Choroid plexus epithelial cell (primary cell): ENCODE results near the gene SETX.
"Not testable (repeated sequence)": the region's sequence is repeated elsewhere in the genome, so short reads cannot be mapped to it uniquely, and the experiment has no call there.

ENCODE experiments used
- DNase-seq: peaks from one replicate; pipeline ENCODE4 v3.0.0-alpha.2; 2010; ENCODE audit warnings: low read depth
- H3K4me3 ChIP-seq: 2 replicates; pipeline ENCODE4 v1.5.1; 2011; ENCODE audit warnings: low read depth, mild to moderate bottlenecking, control low read depth, low read length, moderate library complexity
- CTCF ChIP-seq: conservative IDR thresholded peaks from 2 replicates; pipeline ENCODE4 v1.5.1; 2011; ENCODE audit warnings: low read depth, mild to moderate bottlenecking, control low read depth, inconsistent platforms, low read length, moderate library complexity

SETX gene

GRCh38 chr9:132384376-132384775 is 29.6 kb upstream of the SETX start:
- DNase-seq, result no peak
- no peak overlapping the region for H3K4me3 ChIP-seq
- no peak for TF ChIP-seq CTCF

GRCh38 chr9:132383462-132383883 is 28.7 kb upstream of the SETX start:
- no peak for TF ChIP-seq CTCF
- no peak for DNase-seq
- H3K4me3 ChIP-seq, result no peak overlapping the region

GRCh38 chr9:132381966-132382541 is 27.3 kb upstream of the SETX start:
- no peak for DNase-seq
- no peak for TF ChIP-seq CTCF
- no peak overlapping the region for H3K4me3 ChIP-seq

- not testable (repeated sequence) for DNase-seq, H3K4me3 ChIP-seq
Observed at GRCh38 chr9:132378416-132378815, 23.6 kb upstream of the SETX start.

- H3K4me3 ChIP-seq, DNase-seq: not testable (repeated sequence)
Observed at GRCh38 chr9:132377769-132378168, 23.0 kb upstream of the SETX start.

GRCh38 chr9:132372177-132373095 is 17.6 kb upstream of the SETX start:
- H3K4me3 ChIP-seq, result no peak overlapping the region
- TF ChIP-seq CTCF, result no peak
- DNase-seq, result peak; percentile 45

GRCh38 chr9:132370592-132370991 is 15.8 kb upstream of the SETX start:
- no peak overlapping the region for H3K4me3 ChIP-seq
- DNase-seq, result no peak
- no peak for TF ChIP-seq CTCF

GRCh38 chr9:132369421-132369820 is 14.6 kb upstream of the SETX start:
- no peak for DNase-seq
- TF ChIP-seq CTCF, result no peak
- no peak overlapping the region for H3K4me3 ChIP-seq
